HCT116 (cell line): ENCODE measurements around the gene DHRS11. TPM values are rescaled to one million over a fixed set of nuclear protein-coding genes. Genes with fewer than 3 reads are reported as not detected.

Experiments
- ATAC-seq: fragments of 200-7000 bp; cut with Tn5 transposase; 2 replicates; pipeline ENCODE4 v1.9.1; 2020; ENCODE audit warnings: mild to moderate bottlenecking, moderate library complexity
- BruUV-seq: library from RNA; stranded (reverse); fragments of 400-500 nt; replicated peaks from 2 replicates; lab custom pipeline; 2021; lab: Mats Ljungman, UMichigan
- CTCF ChIA-PET: fragments of 300-600 bp; sonication (Branson Sonifier 250); formaldehyde crosslinking; loops from one replicate; lab custom pipeline; 2021; ENCODE audit warnings: antibody characterized with exemption; lab: Charles Lee
- POLR2A ChIA-PET: fragments of 300-600, 350-600 bp; sonication (Branson Sonifier 250); formaldehyde crosslinking; loops from one replicate; lab custom pipeline; 2021; ENCODE audit warnings: antibody characterized with exemption; lab: Charles Lee
- RAD21 ChIA-PET, 2 experiments: fragments of 300-600 bp; sonication (Branson Sonifier 250); formaldehyde crosslinking; loops; one replicate each; lab custom pipeline; 2023; ENCODE audit warnings: low total read pairs in 2 of 2; ENCODE audit not compliant: uncharacterized antibody in 2 of 2, unreplicated experiment in 2 of 2, low non-redundant PET in 1 of 2; lab: Charles Lee
- DNase-seq: peaks from one replicate; pipeline ENCODE4 v3.0.0-alpha.2; 2010; ENCODE audit warnings: low read depth, low spot score
- H2AFZ ChIP-seq: fragments of 200-600 bp; shearing (Covaris generic), sonication (generic); 2 replicates; pipeline ENCODE4 v1.6.1; 2017; ENCODE audit warnings: low read depth, mixed run types, mixed read lengths, antibody characterized with exemption, low read length; ENCODE audit not compliant: poor library complexity, severe bottlenecking
- H3K27ac ChIP-seq: 2 replicates; pipeline ENCODE4 v1.5.1; 2012; ENCODE audit warnings: low read depth, low read length
- H3K27me3 ChIP-seq: fragments of 200-600 bp; sonication (generic); 2 replicates; pipeline ENCODE4 v1.6.1; 2016; ENCODE audit warnings: mixed run types, low read length, mixed read lengths; ENCODE audit not compliant: insufficient read depth
- H3K36me3 ChIP-seq, 2 experiments: fragments of 200-500 bp in 1 of 2; fragments of 200-600 bp in 1 of 2; sonication (Bioruptor generic) in 1 of 2; sonication (generic) in 1 of 2; 2 replicates each; pipeline versions ENCODE4 v1.5.1 to v1.6.1; 2014 to 2016; ENCODE audit warnings: low read length in 2 of 2, inconsistent platforms in 1 of 2, mixed read lengths in 1 of 2, mixed run types in 1 of 2; ENCODE audit not compliant: insufficient read depth in 2 of 2, control insufficient read depth in 1 of 2
- H3K4me1 ChIP-seq, 2 experiments: fragments of 200-600 bp in 1 of 2; sonication (generic) in 1 of 2; 2 replicates each; pipeline versions ENCODE4 v1.5.1 to v1.6.1; 2012 to 2017; ENCODE audit warnings: low read length in 2 of 2, inconsistent platforms in 1 of 2, mild to moderate bottlenecking in 1 of 2, mixed read lengths in 1 of 2, mixed run types in 1 of 2, moderate library complexity in 1 of 2; ENCODE audit not compliant: insufficient read depth in 2 of 2, control insufficient read depth in 1 of 2
- H3K4me2 ChIP-seq: fragments of 200-600 bp; sonication (generic); 2 replicates; pipeline ENCODE4 v1.6.1; 2017; ENCODE audit warnings: mixed run types, low read length, mixed read lengths
- H3K4me3 ChIP-seq, 2 experiments: fragments of 200-600 bp in 1 of 2; sonication (generic) in 1 of 2; replicated peaks in 1 of 2; 2 replicates each; pipeline ENCODE4 v1.5.1; 2011 to 2016; ENCODE audit warnings: low read length in 2 of 2, control low read depth in 1 of 2, low read depth in 1 of 2, mild to moderate bottlenecking in 1 of 2, mixed read lengths in 1 of 2, mixed run types in 1 of 2
- H3K79me2 ChIP-seq: fragments of 200-600 bp; sonication (generic); 2 replicates; pipeline ENCODE4 v1.6.1; 2017; ENCODE audit warnings: mild to moderate bottlenecking, mixed run types, low read length, moderate library complexity, mixed read lengths; ENCODE audit not compliant: insufficient read depth
- H3K9ac ChIP-seq: fragments of 200-600 bp; sonication (generic); 2 replicates; pipeline ENCODE4 v1.6.1; 2016; ENCODE audit warnings: low read length, mixed read lengths
- H3K9me2 ChIP-seq: fragments of 200-600 bp; sonication (generic), shearing (Covaris generic); 2 replicates; pipeline ENCODE4 v1.6.1; 2017; ENCODE audit warnings: mixed run types, mild to moderate bottlenecking, moderate library complexity; ENCODE audit not compliant: insufficient read depth
- H3K9me3 ChIP-seq, 2 experiments: fragments of 200-500 bp in 1 of 2; fragments of 200-600 bp in 1 of 2; sonication (Bioruptor generic) in 1 of 2; sonication (generic) in 1 of 2; 2 replicates each; pipeline ENCODE4 v1.6.1; 2014 to 2017; ENCODE audit warnings: low read length in 2 of 2, mixed read lengths in 2 of 2, inconsistent platforms in 1 of 2, low read depth in 1 of 2, mild to moderate bottlenecking in 1 of 2, mixed run types in 1 of 2, moderate library complexity in 1 of 2; ENCODE audit not compliant: control insufficient read depth in 1 of 2, insufficient read depth in 1 of 2
- H4K20me1 ChIP-seq: fragments of 200-600 bp; sonication (generic), shearing (Covaris generic); 2 replicates; pipeline ENCODE4 v1.6.1; 2017; ENCODE audit warnings: mixed run types, mild to moderate bottlenecking, moderate library complexity; ENCODE audit not compliant: insufficient read depth
- CBX3 ChIP-seq: IDR thresholded peaks from 2 replicates; pipeline ENCODE4 v1.6.1; 2012; ENCODE audit warnings: low read depth
- CEBPB ChIP-seq: IDR thresholded peaks from 2 replicates; pipeline ENCODE4 v1.6.1; 2012; ENCODE audit warnings: low read depth
- EGR1 ChIP-seq: IDR thresholded peaks from 2 replicates; pipeline ENCODE4 v1.6.1; 2012; ENCODE audit warnings: low read depth
- ELF1 ChIP-seq: IDR thresholded peaks from 2 replicates; pipeline ENCODE4 v1.6.1; 2012; ENCODE audit warnings: low read depth, borderline replicate concordance
- JUND ChIP-seq: IDR thresholded peaks from 2 replicates; pipeline ENCODE4 v1.6.1; 2012
- POLR2A ChIP-seq: IDR thresholded peaks from 2 replicates; pipeline ENCODE4 v1.7.0; 2011; ENCODE audit warnings: borderline replicate concordance; ENCODE audit not compliant: insufficient read depth, insufficient read length; ENCODE audit errors: extremely low read depth
- RAD21 ChIP-seq: IDR thresholded peaks from 2 replicates; pipeline ENCODE4 v1.6.1; 2012; ENCODE audit warnings: low read depth, mild to moderate bottlenecking
- YY1 ChIP-seq: IDR thresholded peaks from 2 replicates; pipeline ENCODE4 v1.6.1; 2011; ENCODE audit warnings: low read length, low read depth, moderate library complexity, mild to moderate bottlenecking; ENCODE audit not compliant: insufficient replicate concordance; ENCODE audit errors: extremely low read depth
- ZFX ChIP-seq: fragments of 450-650 bp; IDR thresholded peaks from 2 replicates; pipeline ENCODE4 v1.6.1; 2017
- intact Hi-C: fragments of 100-400 bp; cut with micrococcal nuclease; formaldehyde crosslinking; loops from 2 replicates; pipeline ENCODE4 v1.10.0; 2022
- total RNA-seq: library from RNA; stranded (reverse); gene quantifications from one replicate; pipeline ENCODE4 v1.2.1, GENCODE V29; 2021; ENCODE audit not compliant: unreplicated experiment
- TF ChIP-seq, protein P1 (sequence below): IDR thresholded peaks from 2 replicates; pipeline ENCODE4 v1.6.1; 2012
- TF ChIP-seq, protein P2 (sequence below): IDR thresholded peaks from 2 replicates; pipeline ENCODE4 v1.6.1; 2011; ENCODE audit warnings: mild to moderate bottlenecking, low read length, moderate library complexity; ENCODE audit not compliant: insufficient replicate concordance; ENCODE audit errors: extremely low read depth

The DHRS11 gene
- total RNA-seq, 1 experiment from 2014 or later = 21.5 TPM

DNA sequence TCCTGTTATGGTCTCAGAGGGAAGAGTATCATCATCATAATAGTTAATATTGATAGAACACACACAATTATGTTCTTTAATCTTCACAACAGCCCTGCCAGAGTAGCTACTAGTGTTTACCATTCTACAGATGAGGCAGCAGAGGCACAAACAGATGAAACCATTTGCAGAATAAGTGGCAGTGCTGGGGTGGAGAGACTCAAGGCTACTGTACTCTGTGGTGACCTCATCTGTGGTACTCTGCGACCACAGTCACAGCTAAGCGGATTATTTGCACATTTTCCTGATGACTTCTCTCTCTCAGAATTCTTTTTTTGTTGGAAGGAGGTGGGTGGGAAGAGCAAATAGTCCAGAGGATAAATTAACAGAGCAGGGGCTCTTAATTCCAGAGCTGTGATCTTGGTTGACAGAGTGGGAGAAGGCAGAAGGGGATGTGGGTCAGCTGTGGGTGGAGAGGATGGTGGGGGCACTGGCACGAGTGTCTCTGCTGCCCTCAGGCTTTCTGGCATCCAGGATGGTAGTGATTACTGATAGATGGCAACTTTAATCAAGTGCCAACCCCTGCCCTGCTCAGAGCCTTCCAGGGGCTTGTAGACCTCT lies 51.5 kb downstream of the DHRS11 start:
- Histone ChIP-seq H4K20me1 (no peaks in the 10 kb centered on the region), H3K4me3 (no peak overlapping the region), H3K36me3 (no peaks in the 10 kb centered on the region), H3K4me2 (no peak overlapping the region), H3K27ac (no peak overlapping the region), H3K9me2 (no peaks in the 10 kb centered on the region), H2AFZ (no peak overlapping the region), H3K79me2 (no peaks in the 10 kb centered on the region), H3K4me1 (no peaks in the 10 kb centered on the region), H3K9me3 (no peaks in the 10 kb centered on the region), H3K27me3 (no peaks in the 10 kb centered on the region), H3K9ac (no peak overlapping the region)
- CTCF ChIA-PET = no interaction called here
- RAD21 ChIA-PET = no interaction called here
- no peak for ATAC-seq
- DNase-seq = no peak
- TF ChIP-seq EGR1 = no peak
- no peak for TF ChIP-seq POLR2A
- no peak for TF ChIP-seq JUND
- TF ChIP-seq, protein P1, sequence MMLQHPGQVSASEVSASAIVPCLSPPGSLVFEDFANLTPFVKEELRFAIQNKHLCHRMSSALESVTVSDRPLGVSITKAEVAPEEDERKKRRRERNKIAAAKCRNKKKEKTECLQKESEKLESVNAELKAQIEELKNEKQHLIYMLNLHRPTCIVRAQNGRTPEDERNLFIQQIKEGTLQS = no peak
- no peak for TF ChIP-seq ELF1
- TF ChIP-seq RAD21 = no peak
- TF ChIP-seq ZFX = no peak
- TF ChIP-seq, protein P2, sequence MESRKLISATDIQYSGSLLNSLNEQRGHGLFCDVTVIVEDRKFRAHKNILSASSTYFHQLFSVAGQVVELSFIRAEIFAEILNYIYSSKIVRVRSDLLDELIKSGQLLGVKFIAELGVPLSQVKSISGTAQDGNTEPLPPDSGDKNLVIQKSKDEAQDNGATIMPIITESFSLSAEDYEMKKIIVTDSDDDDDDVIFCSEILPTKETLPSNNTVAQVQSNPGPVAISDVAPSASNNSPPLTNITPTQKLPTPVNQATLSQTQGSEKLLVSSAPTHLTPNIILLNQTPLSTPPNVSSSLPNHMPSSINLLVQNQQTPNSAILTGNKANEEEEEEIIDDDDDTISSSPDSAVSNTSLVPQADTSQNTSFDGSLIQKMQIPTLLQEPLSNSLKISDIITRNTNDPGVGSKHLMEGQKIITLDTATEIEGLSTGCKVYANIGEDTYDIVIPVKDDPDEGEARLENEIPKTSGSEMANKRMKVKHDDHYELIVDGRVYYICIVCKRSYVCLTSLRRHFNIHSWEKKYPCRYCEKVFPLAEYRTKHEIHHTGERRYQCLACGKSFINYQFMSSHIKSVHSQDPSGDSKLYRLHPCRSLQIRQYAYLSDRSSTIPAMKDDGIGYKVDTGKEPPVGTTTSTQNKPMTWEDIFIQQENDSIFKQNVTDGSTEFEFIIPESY = no peak
- TF ChIP-seq CBX3 = no peak
- no peak for TF ChIP-seq YY1
- no peak for TF ChIP-seq CEBPB
- intact Hi-C loops = no loop called here
- POLR2A ChIA-PET = no interaction called here
- no TSS peak for BruUV-seq
